ENCODE results near the gene MYO9A.

- no peak for TF ChIP-seq POLR2A (IDR thresholded peaks at IDR 0.05)
- no peak for TF ChIP-seq CTCF (IDR thresholded peaks at IDR 0.05)
Measured at GRCh38 chr15:72163719-72164118, 45.8 kb upstream of the MYO9A start.

Data from thyroid gland (tissue), 4 donors.